HK-2 (cell line): ENCODE measurements around the gene LPP.

Experiments used
- DNase-seq: peaks from one replicate; pipeline ENCODE4 v3.0.0-alpha.2; 2018; ENCODE audit not compliant: unreplicated experiment

Gene LPP

DNA sequence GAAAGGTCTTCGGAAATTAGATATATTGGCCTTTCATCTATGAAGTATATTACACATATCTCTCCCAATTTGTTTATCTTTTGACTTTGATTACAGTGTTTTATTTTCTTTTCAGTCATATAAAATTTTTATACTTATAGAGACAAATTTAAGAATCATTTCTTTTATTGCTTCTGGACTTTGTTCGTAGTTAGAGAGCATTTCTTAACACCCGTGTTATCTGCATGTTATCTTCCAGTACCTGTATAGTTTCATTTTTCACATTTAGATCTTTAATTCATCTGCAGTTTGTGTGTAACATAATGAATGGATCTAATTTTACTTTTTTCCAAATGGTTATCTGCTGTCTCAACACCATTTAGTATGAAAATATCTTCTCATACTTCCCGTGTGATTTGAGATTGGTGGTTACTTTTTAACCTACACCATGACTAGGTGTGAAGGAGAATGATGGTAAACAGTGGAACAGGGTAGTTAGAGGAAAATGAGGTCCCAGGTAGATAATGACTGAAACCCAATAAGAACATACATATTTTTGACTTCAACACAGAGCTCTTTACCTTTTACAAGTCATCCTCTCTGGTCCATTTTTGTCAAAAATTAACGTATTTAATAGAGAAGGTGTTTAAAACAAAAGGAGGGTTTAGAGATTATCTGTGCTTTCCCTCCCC, 99.3 kb downstream of the LPP start:
- DNase-seq: no peak

DNA sequence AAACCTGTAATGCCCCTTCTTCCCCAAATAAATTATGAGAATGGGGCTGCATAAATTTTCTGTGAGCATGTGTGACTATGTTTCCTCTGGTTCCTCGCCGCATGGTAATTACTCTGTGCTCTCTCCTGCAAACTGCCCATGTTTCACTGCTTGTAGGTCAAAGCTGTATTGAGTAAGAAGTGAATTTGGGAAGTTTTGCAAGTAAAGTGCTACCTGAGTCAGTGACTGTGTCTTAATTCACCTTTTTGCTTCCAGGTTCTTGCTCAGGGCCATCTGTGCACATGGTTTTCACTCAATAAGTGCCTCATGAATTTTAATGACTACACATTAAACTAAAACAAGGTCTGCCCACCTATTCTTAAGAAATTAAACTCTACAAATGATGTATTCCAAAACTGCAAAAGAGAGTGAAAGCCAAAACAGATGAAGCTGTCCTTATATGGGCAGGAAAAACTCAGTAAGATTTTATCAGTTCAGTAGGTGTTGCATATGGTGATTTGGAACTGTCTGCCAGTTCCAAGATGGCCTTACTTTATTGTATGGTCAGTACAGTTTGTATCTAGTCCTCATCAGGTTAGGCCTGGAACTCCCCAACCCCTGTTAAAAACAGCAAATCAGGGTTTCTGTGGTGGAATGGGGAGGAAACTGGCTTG, 100.0 kb downstream of the LPP start:
- DNase-seq: no peak

DNA sequence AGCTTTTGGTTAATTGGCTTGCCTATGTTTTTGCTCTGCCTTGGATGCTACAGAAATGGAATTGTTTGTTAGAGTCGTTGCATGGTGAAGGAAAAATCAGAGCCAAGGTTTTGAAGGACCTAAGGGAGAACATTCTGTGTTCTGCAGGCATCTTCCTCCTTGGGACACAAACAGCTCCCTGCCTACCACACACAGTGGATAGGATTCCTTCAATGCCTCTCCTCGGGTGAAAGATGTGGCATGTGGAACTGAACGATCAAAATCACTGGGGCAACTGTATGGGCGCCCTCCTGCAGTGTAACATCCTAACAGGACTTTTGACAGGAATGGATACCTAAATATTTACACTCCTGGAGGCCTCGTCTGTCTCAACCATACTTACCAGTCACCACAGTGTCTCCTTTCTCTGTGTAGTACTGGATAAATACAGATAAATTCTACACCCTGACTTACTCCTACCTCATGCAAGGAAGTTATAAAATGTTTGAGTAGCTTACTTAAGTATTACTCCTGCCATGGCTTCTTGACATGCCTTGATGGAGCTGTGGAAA, 100.6 kb downstream of the LPP start:
- no peak for DNase-seq

DNA sequence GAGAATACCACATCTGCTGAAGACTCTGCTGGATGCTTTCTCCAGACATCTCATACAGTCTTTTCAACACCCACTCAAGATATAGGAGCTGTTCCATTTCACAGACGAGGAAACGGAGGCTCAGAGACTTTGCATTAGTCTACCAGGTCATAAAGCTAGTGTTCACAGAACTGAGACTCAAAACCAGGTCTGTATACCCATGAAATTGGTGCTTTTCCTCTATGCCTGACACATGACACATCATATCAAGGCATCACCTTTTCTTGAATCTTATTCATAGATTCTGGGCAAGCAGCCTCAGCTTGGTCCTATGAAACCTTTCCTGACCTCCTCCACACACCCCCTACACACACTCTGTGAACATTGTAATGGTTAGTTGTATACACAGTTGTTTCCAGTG, 101.2 kb downstream of the LPP start:
- no peak for DNase-seq

DNA sequence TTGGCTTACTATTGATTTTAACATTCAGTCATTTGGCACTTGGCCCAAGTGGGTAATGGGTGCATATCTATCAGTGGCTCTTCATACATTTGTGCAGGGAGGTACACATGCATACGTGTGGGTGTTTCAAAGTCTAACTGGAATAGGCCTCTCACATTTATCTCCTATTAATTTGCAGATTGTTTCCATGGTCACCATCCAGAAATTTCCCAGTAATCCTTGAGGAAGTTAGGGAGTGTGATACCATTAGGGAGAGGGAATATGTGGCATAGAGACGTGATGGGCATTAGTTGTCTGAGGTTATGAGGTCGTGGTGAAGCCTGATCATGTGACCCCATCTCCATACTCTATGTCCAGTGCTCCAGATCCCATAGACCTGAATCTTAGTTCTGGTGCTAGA, 102.8 kb downstream of the LPP start:
- DNase-seq: no peak

DNA sequence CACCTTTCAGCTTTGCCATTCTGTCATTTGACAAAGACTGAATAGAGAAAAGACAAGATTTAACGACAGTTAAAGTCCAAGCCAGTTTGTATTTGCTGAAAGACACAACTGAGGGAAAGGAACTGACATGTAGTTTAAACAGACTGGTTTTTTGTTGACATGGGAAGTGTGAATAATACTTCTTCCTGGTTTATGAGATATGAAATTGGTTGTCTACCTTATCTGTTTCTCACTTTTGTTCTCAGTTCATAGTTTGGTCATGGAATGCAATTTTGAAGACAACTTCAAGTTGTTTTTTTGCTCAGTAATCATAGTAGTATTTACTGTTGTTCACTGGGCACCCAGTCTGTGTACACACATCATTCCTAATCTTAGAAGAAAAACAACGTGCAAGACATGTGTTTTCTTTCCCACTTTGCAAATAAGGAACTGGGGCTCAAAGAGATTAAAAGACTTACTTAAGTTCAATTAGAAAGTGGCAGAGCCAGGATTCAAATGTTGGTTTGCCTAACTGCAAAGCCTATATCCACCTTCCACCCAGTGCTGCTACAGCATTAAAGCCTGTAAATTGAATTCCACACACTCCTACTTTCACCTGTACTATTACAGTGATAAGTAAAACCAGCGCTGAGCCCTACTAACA, 103.5 kb downstream of the LPP start:
- DNase-seq: no peak

DNA sequence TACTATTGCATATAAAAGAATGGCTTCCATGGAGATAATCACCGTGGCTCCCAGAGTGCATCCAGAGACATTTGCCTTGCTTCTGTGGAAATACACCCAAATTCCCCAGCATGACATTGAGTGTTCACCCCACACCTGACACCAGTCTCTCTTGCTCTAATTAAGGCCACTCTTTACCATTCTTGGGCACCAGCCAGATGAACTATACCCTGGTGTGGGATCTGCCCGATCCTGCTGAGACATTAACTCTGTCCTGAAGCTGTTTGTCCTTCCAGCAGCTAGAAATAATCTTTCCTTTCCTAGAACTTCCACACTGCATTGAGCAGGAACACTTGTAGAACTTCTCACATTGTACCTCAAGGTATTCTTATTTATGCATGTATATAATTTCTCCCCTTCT, 105.2 kb downstream of the LPP start:
- no peak for DNase-seq

DNA sequence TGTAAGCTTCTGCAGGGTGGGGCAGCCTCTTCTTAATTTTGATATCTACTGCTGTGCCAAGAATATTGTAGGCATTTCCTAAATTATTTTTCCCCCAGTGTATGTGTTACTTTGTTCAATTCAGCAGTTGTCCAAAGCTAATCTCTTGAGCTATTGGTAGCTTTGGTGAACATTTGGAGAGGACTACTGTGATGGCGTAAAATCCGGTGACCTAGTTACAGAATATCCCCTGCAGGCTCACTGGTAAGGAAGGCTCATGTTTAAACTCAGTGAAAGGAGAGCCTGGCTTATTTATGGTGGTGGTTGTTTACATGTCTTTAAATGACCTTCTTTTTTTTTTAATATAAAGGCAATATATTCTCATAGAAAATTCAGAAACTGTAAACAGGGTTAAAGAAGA, 105.6 kb downstream of the LPP start:
- DNase-seq: no peak

DNA sequence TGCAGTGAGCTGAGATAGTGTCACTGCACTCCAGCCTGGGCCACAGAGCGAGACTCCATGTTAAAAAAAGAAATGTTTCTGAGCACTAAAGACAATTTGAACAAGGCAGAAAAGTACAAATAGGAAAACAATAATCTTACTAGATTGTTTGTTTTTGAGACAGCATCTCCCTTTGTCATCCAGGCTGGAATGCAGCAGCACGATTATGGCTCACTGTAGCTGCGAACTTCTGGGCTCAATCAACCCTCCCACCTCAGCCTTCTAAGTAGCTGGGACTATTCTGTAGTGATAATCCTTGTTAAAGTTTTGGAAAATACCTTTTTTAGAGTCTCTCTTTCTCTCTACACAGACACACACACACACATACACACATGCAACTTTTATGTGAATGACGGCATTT, 107.1 kb downstream of the LPP start:
- DNase-seq: no peak

DNA sequence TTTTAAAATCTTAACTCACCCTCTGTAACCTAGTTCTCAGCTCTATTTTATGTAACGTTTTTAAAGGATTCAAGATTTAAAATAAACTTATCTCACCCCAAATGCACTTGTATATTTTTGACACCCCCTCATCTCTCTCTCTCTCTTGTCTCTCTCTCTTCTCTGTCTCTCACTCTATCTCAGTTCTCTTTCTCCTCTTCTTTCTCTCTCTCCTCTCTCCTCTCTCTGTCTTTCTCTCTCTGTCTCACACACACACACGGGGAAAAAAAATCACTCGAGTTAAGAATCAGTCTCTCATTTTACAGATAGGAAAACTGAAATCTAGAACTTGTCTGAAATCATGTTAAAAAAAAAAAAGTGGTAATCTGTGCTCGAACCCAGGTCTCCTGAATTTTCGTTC, 108.5 kb downstream of the LPP start:
- no peak for DNase-seq

DNA sequence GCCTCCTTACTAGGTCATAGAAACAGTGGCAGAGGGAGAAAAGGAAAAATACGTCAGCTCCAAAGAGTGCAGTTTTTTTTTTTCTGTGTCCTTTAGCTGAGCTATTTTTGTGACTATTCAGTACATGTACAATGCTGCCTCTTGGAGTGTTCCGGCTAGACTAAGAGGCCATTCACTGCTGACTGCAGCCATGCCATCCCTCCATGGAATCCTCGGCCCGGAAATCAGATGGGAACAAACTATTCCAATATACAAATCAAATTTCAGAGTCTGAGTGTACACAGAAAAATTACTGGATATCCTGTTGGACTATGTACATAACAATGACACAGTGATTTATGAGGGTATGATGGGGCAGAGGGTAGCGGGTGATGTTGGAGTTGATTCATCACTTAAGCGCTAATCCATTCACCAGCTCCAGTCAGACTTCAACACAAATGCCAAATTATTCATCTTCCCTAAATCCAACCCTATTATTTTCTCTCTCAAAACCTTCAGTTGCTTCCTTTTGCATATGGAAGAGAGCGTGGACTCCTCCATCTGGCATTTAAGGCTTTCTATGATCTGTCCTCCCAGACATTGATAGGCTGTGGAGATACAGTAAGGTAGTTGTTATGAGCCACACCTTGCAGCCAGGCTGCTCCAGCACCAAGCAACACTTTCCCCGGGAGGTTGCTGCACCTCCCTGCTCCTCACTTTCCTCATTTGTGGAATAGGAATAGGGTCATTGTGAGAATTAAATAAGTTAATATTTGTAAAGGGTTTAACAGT, 109.1 kb downstream of the LPP start:
- no peak for DNase-seq

DNA sequence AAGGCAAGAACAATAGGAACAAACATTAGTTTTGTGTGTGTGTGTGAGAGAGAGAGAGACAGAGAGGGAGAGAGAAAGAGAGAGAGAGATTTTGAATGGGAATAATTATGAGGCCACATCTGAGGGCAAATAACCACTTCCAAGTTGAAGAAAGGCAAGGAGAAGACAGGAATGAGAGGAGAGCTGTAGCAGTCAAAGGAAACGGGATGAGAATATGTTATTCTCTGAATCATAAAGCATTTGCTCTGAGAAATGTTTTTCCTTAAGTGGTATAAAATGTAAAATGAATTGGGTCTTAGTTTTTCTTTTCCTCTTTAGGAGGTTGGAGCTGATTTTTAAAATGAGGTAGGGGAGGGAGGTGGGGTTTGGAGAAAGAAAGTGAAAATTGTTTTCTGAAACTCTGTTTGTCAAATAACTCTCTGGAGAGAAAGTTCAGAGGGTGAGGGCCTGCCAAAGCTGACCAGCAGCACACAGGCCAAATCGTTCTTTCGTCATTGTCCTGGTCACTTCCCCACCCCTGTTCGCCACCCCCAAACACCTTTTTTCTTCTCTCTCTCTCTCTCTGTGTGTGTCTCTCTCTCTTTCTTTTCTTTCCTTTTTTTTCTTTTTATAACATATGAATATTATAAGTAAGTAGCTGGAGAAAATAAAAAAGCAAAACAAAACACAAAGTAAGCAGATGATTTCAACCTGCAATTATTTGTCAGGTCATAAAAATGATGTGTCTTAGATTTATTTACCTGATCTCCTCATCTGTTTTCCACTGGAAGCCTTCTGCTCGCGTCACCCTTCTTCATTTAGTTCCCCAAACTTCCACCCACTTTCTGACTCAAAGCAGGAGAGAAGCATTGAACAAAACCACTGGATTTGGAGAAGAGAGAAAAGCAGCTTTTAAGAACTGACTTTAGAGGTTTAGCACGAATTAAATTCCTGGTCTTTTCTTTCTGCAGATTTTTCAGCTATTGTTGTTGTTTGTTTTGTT, 110.6 kb downstream of the LPP start:
- no peak for DNase-seq

DNA sequence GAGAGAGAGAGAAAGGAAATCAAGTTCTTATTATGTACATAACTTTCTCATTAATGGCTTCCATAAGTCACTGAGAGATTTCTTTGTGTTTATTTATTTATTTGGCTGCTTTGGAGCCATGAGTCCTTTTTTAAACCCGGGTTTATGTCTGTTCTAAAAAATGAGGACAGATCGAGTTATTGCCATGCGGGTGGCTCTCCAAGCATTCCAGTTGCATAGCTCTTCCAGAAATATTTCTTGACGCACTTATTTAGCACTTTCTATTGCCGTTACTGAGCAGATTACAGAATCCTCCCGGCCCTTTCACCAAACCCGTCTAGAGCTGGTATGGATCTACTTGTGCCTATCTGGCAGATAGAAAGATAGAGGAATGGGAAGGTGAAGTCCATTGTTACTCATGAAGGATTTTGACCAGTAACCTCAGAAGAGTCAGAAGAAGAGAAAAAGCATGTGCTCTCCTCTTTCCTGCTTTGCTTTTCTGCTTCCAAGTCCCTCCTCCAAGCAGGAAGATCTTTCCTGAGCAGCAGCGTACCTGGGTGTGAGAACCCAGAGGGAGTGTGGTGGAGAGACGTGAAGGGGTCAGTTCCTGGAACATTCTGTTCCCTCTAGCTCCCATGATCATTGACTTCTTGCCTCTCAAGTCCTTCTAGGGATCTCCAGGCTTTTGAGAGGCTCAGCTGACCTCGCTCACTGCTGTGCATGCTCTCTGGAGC, 112.8 kb downstream of the LPP start:
- DNase-seq: no peak

DNA sequence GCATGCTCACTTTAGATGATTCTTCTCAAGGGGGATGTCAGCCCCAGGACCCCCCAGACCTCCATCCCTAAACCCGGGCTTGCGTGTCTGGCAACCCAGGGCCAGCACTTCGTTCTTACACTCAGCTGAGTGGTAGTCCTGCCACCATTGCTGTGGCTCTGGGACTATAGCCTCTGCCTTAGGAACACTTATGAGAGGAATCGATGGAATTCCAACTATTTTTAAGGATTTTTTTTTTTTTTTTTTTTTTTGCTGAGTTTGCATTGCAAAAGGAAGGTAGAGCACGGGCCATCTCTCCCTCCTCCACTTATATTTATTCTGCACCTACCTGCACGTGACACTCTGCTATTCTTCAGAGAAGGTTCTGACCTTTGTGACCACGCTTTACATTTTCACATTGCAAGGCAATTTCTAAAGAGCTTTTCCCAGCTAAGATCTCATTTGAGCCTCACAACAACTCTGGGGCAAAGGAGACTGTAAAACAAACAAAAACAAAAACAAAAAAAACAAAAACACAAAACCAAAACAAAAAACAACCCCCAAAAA, 113.9 kb downstream of the LPP start:
- no peak for DNase-seq

DNA sequence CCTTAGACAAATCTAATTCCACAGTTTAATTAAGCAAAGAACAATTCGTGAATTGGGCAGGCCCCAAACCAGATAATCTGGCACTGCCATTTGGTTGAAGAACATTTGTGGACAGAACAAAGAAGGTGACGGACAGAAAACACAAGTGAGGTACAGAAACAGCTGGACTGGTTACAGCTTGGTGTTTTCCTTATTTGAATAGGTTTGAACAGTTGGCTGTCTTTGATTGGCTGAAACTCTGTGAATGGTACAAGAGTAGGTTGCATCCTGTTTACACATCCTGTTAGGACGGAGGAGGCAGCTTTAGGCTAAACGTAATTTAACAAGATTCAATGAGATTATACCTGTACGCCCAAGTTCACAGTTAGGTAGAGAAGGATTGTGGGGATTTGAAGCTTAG, 114.4 kb downstream of the LPP start:
- no peak for DNase-seq

DNA sequence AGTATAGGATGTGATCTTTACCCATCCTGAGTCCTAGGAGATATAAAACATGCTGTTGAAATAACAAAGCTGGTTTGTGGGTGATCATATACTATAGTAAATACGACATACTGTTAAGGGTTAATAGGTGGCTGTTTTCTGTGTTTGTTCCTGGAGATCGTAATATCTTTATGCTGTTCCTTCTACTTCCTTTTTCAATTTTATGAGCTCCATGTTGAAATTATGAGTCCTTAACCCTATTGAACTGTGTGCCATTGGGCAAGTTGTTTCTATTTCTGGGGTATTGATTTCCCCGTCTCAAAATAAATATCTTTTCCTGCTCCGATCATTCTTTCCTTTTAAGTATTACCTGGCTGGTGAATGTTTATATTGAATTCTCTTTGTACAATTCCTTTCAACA, 115.1 kb downstream of the LPP start:
- no peak for DNase-seq

DNA sequence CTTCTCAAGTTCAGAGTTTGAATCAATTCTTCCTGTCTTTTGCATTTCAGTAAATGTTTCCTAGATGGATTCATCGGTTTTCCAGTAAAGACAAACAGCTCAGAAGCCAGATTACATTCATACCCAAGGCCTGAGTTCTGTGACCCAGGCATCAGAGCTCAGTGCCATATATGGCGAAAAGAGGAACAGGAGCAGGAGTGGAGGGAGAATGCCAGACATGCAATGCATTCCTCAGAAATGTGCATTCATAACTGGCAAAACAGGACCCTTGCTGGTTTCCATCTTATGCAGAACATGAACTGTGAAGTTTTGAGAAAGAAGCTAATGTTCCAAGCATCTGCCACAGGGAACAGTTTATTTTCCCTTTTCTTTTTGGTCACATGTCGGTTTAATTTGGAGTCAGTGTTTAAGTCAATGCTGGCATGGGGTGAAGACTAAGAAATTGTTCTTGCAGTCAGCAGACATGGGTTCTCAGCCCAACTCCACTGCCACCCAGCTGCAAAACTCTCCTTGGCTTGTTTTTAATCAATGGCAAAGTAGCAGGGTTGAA, 116.5 kb downstream of the LPP start:
- DNase-seq: peak; percentile 60

DNA sequence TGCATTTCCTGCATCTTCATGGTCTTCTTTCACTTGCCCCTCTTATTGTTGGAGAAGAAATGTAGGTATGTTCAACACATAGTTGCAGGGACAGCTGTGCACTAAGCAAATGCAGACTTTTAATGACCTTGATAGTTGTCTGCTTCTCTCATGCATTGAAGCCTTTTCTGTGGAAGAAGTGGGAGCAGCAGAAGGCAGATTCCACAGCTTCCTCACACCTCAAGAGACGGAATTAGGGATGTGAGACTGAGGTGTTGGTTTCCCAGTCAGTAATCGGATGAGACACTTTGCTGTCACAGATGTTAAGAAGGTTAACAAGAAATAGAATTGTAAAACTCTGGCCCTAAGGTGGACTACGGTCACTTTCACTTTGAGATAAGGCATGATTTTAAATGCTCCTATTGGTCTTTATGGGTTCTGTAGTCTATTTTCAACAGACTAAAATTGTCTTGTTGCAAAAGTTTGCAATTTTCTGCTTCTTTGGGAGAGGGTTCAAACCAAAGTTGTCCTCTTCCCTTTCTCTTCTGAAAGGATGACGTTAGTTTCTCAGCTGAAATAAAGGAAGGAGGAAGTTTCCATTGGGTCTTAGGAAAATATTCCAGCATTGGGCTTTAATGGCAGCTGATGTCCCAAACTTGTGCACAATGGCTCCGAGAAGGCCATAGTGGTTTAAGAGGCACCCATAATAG, 117.4 kb downstream of the LPP start:
- DNase-seq: no peak
